K562 (cell line): Measurements from ENCODE around the gene RXRA. TPM values are rescaled to one million over a fixed set of nuclear protein-coding genes. Genes with fewer than 3 reads are reported as not detected.

ENCODE experiments used
- ARHGAP35 ChIP-seq: fragments of 450-650 bp; IDR thresholded peaks from 2 replicates; pipeline ENCODE4 v1.6.1; 2018; ENCODE audit not compliant: partially characterized antibody
- CBX2 ChIP-seq: fragments of 200-600 bp; sonication (generic); IDR thresholded peaks from one replicate; pipeline ENCODE4 v1.6.1; 2012; ENCODE audit warnings: mild to moderate bottlenecking, low read length, inconsistent platforms; ENCODE audit not compliant: insufficient read depth, poor library complexity, severe bottlenecking
- GATA2 ChIP-seq: sonication (generic); formaldehyde crosslinking; IDR thresholded peaks from 2 replicates; pipeline ENCODE4 v1.4.0; 2020; ENCODE audit warnings: mild to moderate bottlenecking, missing genetic modification reagents
- GTF2E2 ChIP-seq: fragments of 200-800 bp; sonication (Bioruptor generic); IDR thresholded peaks from 2 replicates; pipeline ENCODE4 v1.6.1; 2016; ENCODE audit warnings: missing genetic modification characterization, missing compliant biosample characterization
- JUN ChIP-seq, 2 experiments: sonication (generic) in 1 of 2; formaldehyde crosslinking in 1 of 2; IDR thresholded peaks; 2 replicates each; pipeline versions ENCODE4 v1.6.1 to v1.8.0; 2012 to 2022; ENCODE audit warnings: borderline replicate concordance in 2 of 2, mild to moderate bottlenecking in 2 of 2, improper control_type of control experiment in 1 of 2, low read depth in 1 of 2, low read length in 1 of 2, missing genetic modification reagents in 1 of 2
- KDM5B ChIP-seq: fragments of 200-600 bp; sonication (generic); IDR thresholded peaks from 2 replicates; pipeline ENCODE4 v1.6.1; 2012; ENCODE audit warnings: low read depth, mild to moderate bottlenecking, moderate library complexity, low read length, control low read depth, inconsistent platforms; ENCODE audit not compliant: insufficient replicate concordance
- L3MBTL2 ChIP-seq: fragments of 450-650 bp; IDR thresholded peaks from 2 replicates; pipeline ENCODE4 v1.6.1; 2016; ENCODE audit warnings: mild to moderate bottlenecking, moderate library complexity
- MCM7 ChIP-seq, 2 experiments: fragments of 450-650 bp; IDR thresholded peaks; 2 replicates each; pipeline ENCODE4 v1.6.1; 2016 to 2018
- NR1H2 ChIP-seq: sonication (generic); formaldehyde crosslinking; IDR thresholded peaks from 2 replicates; pipeline ENCODE4 v1.4.0; 2020; ENCODE audit warnings: mild to moderate bottlenecking, missing genetic modification reagents
- ZKSCAN1 ChIP-seq: fragments of 150-350 bp; IDR thresholded peaks from 2 replicates; pipeline ENCODE4 v1.6.1; 2016; ENCODE audit warnings: low read depth, low read length
- ZNF175 ChIP-seq: fragments of 200-800 bp; sonication (Bioruptor generic); IDR thresholded peaks from 2 replicates; pipeline ENCODE4 v1.6.1; 2016; ENCODE audit warnings: low read depth, mild to moderate bottlenecking, missing genetic modification characterization, missing compliant biosample characterization
- polyA plus RNA-seq, 8 experiments: library from polyadenylated mRNA; depleted of rRNA in 4 of 8; stranded (reverse) in 5 of 8; unstranded in 3 of 8; fragments of >200 nt; fragmentation: Nextera tagmentation in 2 of 8; fragmentation: Illumina TruSeq in 1 of 8; extraction: Ambion mirVana in 2 of 8; extraction: Trizol in 1 of 8; gene quantifications; 2 replicates each; pipeline versions ENCODE4 v1.2.1 to v1.2.3, GENCODE V29; 2011 to 2014; ENCODE audit warnings: inconsistent platforms in 1 of 8, missing spikeins in 1 of 8
- total RNA-seq, 7 experiments: library from RNA; depleted of rRNA in 6 of 7; stranded (reverse); fragments of >200 nt in 6 of 7; fragmentation: Illumina TruSeq in 2 of 7; extraction: Trizol in 2 of 7; gene quantifications; 2 replicates each; pipeline versions ENCODE4 v1.2.1 to v1.2.3, GENCODE V29; 2011 to 2021; ENCODE audit warnings: low replicate concordance in 1 of 7
- TF ChIP-seq, protein P1 (sequence below): fragments of 250-450 bp; sonication (Bioruptor Pico); IDR thresholded peaks from 2 replicates; pipeline ENCODE4 v1.5.0; 2020; ENCODE audit warnings: mild to moderate bottlenecking

RXRA gene
- total and polyA plus RNA-seq, 9 of the 15 experiments (the other 6 are each of a cell fraction or from before 2014, with no cell fraction given) = 0.35 to 23.6 (median 4.6) TPM

DNA sequence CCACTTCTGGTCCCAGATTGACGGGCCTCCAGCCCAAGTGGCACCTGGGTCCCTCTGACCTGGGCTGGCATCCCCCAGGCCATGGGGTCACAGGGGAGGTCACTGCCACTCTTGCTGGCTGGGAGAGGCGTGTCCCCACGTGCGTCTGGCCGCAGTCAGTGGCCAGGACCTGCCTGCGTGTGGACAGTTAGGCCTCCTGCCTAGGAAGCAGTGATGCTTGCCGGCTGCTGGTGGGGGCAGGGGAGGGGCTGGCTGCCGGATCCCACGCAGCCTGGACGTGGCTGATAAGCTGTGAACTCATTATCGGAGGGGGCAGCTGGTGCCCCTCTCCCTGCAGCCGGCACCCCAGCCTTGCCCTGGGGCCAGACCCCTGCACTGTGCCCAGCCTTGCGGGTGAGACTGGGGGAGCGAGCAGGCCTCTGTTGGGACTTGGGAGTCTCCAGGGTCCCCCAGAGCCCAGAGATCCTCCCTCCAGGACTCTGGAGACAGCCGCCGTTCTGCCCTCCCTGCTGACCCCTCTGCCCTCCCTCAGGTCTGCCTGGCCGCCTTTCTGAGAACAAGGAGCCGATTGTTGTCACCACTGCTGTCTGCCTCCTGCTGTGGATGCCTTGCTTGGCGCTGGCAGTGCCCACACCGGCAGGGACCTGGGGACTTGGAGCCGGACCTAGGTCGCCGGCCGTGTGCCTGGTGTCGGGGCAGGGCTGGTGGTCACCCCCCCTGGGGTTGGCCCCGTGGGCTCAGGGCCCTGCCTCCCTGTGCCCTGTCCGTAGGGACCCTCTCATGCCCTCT lies 12.3 kb downstream of the RXRA start (continued):
- TF ChIP-seq GTF2E2 (no peak), GATA2 (CRISPR knock-in tag) (peak; percentile 98), JUN (IDR thresholded peaks at IDR 0.05; ENCODE audit: borderline replicate concordance, low read depth, low read length) (peak; percentile 78; the same call in 1 of the 2 replicates), JUN (CRISPR knock-in tag; IDR thresholded peaks at IDR 0.05; ENCODE audit: borderline replicate concordance) (no peak), ZNF175 (peak; percentile 54; the same call in 1 of the 2 replicates), L3MBTL2 (peak; percentile 65), NR1H2 (peak; percentile 37; the same call in 1 of the 2 replicates), MCM7 (IDR thresholded peaks at IDR 0.05) (no peak), CBX2 (no peak), KDM5B (no peak), ARHGAP35 (peak; percentile 15), ZKSCAN1 (peak; percentile 67; the same call in 1 of the 2 replicates)
- TF ChIP-seq, protein P1, sequence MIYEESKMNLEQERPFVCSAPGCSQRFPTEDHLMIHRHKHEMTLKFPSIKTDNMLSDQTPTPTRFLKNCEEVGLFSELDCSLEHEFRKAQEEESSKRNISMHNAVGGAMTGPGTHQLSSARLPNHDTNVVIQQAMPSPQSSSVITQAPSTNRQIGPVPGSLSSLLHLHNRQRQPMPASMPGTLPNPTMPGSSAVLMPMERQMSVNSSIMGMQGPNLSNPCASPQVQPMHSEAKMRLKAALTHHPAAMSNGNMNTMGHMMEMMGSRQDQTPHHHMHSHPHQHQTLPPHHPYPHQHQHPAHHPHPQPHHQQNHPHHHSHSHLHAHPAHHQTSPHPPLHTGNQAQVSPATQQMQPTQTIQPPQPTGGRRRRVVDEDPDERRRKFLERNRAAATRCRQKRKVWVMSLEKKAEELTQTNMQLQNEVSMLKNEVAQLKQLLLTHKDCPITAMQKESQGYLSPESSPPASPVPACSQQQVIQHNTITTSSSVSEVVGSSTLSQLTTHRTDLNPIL (CRISPR knock-in tag) = no peak
